Superior temporal gyrus (tissue), 1 donor: ENCODE data around the gene SENP8.
"Not testable (repeated sequence)": the region's sequence is repeated elsewhere in the genome, so short reads cannot be mapped to it uniquely, and the experiment has no call there.

Source experiments
- DNase-seq: peaks from one replicate; pipeline ENCODE4 v3.0.0-alpha.2; 2016; ENCODE audit errors: extremely low spot score

Gene SENP8

DNA sequence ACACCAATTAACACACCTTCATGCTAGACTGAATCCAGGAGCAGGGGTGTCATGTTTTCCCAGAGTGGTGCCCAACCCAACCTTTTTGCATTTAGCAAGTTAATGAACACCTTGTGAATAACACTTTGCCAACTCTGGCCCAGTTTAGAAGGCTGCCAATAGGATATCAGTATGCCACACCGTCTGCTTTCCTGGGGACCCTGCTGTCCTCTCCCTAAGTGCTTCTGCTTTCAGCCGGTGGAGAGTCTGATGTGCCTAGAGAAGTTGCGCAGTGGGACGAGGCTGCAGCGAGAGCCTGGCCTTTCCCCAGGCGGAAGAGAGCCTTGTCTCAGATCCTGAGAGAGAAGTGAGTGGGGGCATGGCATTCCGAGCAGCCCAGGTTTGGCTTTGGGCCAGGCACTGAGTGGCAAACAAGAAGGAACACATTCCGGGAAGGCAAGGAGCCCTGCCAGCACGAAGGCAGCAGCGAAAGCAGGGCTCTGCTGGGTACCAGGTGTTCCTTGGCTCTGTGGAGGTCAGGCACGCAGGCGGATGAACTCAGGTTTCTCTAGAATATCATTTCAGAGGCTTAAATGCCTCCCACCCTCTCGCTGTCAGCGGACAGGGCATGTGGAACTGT, 36.9 kb downstream of the SENP8 start:
- peak; percentile 62 for DNase-seq

DNA sequence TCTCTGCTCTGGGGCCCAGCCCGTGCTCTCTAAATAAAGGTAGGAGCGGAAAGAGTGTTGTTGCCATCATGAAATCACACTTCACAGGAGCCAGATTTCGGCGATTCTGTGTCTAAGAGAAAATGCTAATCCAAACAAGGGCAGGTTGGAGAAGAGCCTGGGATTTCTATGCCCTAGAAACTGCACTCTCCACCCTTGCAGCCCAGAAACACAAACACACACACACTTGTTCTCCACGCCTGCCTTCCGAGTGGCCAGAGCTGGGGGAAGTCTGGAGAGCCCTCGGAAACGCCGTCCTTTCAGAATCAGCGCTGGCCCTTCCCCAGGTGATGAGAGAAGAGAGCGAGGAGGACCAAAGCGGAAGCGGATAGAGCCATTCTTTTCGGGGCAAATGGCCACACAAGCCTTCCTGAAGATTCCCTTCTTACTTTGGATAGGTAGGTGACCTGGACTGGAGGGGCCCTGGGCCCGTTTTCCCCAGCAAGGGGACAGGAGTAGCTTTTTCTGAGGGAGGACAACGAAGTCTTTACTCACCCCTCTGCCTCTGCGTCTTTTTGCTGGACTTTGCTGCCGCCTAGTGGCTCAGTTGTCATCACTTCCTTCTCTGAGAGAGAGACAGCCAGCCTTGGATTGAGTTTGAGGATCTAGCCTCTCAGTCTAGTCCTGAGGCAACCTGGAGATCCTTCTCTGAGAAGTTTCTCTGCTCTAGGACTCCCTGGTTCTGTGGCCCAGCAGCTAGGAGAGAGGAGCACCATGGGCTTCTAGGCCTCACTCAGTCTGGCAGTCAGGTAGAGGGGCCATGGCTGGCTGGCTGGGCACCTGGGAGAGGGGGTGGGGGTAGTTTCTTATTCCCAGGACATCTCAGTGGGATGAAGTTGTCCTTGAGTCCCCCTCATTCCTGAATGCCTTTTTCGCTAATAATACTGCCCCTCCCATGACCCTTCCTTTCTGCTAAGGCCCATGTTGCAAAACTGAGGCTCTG, 37.7 kb downstream of the SENP8 start:
- DNase-seq: peak; percentile 96

DNA sequence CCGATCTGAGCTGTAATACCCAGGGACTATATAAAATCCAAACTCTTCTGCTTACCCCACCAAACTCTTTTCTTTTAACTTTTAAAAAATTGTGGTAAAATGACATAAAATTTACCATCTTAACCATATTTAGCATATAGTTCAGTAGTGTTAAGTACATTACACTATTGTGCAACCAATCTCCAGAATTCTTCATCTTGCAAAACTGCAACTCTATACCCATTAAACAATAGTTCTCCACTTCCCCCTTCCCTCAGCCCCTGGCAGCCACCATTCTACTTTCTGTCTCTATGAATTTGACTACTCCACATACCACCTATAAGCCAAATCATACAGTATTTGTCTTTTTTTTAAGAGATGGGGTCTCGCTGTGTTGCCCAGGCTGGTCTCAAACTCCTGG, 38.7 kb downstream of the SENP8 start:
- no peak for DNase-seq

DNA sequence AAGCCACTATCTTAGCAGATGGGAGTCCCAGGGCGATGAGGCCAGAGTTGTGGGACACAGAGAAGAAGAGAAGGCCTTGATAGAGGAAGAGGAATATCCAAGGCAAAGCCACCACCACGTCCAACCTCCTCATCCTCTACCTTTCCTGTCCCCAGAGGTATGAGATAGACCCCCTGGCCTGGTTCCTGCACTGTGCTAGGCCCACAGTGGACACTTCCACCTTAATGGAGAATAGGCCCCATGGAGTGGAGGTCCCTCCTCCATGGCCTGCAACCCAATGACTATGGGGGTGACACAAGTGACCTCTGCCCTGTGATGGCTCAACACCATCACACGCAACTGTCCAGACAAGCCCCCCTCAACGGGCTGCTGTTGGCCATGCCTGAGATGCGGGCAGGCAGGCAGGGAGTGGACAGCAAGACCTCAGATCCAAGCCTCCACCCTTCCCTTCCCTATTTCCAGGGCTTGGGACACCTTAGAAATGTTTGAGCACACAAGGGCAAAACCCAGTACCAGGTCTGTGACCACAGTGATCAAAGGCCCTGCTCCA, 42.6 kb downstream of the SENP8 start:
- DNase-seq: no peak

DNA sequence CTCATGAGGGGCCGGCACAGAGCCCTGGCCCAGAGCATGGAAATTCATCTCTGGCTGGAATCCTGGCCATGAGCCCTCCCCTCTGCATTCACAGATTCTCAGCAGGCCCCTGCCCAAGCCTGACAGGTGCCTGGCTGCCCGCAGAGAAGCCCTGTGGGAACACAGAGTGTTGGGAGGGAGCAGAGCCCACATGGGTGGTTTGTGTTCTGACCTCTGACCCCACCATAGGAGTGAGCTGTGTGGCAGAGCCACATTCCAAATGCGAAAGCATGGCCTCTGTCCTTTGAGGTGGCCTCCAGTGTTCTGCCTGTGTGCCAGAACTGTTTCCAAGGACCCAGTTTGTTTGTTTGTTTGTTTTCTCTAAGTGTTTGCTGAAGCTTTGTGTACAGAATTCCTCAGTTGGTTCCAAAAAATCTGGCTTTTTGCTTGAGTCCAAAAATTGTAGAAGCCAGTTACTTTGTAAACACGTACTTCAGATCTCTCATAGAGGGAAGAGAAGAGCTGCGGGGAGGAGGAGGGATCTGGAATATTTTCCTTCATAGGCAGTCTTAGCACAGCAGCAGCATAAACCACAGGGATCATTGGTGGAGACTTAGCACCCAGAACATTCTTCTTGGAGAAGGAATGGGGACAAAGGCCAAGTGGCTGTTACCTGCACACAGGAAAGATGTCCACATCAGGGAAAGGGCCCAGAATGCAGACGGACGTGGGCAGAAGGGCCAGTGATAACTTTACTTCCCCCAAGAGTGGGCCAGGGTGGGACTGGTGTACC, 43.3 kb downstream of the SENP8 start:
- no peak for DNase-seq

DNA sequence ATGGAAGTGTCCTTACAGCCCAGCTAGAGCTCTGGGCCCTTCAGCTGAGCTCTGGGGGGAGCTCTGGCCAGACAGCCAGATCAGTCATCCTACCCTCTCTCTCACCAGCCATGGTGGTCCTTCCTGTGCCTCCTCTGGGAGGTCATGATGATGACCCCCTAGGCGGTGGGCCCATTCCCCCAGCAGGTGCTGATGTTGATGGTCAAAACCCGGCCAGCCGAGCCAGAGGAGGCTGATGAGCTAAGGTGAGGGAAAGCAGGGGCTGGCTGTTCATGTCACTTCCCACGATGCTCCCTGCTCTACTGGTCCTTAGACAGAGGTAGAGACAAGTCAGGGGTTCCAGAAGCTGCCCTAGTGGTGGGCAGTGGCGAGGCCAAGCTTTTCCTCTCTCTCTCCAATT, 44.4 kb downstream of the SENP8 start:
- no peak for DNase-seq

DNA sequence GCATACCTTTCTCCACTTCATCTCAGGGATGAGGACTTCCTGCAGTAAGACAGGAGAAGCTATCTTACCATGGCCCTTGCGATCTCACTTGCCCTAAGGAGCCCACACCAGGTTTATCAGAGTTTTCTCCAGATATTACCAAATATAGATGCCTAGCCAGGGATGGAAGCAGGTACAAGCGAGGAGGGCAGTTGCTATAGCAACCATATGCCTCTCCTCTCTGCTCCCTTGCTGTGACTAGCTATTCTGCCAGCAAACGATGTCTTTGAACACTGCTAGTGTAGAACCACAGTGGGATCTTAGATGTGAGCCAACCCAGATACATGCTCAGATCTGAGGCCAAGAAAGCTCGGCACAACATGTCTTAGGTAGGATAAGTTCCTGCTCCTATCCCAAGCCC, 45.5 kb downstream of the SENP8 start:
- DNase-seq: peak; percentile 46

DNA sequence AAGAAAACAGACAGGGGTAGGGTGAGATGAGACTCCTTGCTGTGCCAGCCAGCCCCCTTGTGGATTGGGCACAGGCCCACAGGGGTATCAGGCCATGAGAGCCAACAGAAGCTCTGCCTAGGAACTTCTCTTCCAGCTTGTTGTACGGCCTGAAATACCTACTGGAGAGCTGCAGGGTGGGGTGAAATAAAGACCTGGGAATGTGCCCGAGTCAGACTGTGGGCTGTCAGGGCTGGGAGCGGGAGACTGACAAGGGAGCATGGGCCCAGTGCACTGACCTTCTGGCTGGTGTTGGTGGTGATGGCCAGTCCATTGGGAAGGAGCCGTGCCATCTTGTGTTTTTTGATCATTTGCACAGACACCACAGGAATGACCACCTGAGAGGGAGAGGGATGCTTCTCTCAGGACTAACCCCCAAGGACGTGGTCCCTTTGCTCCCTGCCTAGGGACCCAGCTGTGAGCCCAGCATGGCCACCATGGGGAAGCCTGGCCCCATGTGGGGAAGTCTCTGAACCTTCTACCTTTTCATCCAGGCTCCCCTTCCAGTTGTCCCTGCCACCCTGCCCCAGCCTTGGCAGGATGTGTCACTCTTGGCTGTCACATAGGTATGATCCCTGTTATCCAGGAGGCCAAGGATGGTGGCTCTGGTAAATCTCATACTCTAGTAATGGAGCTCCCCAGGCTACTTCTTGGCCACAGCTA, 48.7 kb downstream of the SENP8 start:
- no peak for DNase-seq

DNA sequence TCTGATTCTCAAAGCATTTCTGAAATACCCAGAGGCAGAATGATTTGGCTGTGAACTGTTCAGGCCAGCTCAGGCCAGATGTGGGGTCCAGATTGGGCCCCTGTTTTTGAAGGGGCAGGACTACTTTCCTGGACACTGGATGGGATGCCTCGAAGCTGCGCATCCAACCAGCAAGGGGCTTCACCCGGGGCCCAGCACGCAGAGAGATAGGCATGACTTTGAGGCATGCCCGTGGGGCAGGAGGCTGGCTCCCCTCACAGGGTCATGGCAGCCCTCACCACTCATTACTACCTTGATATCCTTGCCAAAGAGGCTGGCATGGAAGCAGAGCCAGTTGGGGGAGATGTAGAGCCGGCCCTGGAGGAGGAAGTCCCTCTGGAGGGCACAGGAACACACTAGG, 49.2 kb downstream of the SENP8 start:
- DNase-seq: no peak

DNA sequence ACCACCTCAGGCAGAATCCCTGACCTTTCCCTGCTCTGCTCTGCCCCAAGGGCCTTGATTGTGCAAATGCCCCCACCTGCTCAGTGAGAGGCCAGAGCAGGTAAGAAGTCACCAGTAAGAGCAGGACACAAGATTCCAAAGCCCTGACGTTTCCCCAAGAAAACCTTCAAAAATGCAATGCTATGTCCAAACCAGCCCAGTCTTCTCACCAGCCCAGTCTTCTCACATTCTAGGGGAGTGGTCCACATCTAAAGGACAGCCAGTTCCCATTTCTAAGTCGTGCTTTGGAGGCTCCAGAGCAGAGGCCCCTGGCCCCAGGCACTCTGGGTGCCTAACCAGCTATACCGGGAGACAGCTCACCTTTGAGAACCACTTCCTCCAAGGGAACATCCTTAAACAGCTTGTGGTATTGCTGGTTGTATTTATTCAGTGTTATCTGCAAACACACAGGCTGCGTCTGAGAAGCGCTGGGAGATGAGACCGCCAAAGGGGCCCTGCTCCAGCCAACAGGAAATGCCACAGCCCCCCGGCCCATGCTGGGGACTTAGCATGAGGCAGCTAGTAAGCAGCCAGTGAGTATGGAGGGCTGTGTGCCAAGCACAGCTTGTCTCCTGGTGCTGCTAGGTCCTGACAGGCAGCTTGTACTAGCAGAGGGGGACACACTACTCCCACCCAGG, 50.1 kb downstream of the SENP8 start:
- no peak for DNase-seq

DNA sequence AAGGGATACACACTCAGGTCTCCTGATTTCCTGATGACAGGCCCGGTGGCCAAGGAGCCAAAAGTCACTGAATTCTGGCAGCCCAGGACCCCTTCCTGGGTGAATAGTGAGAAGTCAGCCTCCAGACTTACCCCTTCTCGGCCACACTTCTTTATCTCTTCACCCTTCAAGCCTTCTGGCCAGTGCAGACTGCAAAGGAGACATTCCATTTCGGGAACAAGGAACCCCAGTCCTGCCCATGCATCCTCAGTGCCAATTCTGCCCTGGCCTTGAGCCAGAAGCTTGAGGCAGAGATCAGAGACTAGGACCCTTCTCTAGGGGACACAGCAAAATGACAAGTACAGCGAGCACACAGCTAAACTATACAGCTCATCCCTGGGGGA, 50.6 kb downstream of the SENP8 start:
- no peak for DNase-seq

DNA sequence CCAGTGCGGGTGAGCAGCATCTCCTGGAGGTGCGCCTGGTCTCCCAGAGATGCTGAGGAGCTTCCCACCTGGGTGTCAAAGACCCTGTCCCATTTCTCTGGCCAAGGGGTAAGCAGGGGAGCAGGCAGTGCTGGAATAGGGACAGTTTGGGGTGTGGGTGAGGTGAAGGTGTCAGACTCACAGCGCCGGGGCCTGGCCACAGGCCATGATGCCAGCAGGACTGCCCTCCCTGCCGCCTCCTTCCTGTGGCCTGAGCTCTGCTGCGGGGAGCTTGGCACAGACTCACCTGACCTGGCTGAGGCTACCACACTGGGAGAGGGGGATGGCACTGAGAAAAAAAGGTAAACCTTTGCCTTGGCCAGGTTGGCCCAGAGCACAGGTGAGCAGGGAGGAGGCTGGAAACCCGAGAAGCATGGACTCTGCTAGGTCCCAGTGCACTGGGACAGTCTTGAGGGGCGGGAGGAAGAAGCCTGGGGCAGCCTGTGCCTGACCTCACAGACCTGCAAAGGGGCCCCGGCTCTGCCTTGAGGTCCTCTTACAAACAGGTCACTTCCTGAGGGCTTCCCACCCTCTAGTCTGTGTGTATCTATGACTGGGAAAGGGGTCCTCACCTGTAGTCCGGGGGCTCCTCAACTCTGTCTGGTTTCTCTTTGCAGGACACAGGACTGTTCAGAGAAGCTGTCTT, 51.2 kb downstream of the SENP8 start:
- no peak for DNase-seq

DNA sequence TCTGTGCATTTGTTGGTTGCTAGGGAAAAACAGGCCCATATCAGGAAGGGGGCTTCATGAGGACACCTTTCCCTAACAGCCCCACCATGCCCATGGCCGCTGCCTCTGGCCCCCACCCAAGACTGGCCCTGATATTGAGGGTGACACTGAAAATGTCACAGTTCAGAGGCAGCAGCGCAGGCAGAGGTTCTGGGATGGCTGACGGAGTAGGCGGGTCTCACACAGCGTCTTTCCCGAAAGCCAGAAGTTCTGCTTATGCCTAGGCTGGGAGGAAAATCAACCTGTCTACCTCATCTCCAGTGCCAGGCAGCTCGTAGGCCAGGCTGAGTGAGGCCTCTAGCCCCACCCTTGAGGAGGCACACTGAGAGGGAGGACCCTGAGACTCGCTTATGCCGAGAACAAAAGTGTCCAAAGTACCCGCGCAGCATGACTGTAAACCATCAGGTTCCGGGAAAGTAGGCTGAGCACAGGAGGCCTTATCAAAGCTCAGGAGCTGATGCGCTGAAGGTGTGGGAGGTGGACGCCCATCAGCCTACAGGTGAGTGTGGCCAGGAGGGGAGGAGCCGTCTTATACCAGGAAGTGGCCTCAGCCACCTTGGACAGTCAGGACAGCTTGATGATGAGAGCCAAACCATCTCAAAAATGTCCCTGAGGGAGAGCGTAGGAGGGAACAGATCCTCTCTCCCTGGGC, 51.9 kb downstream of the SENP8 start:
- no peak for DNase-seq

DNA sequence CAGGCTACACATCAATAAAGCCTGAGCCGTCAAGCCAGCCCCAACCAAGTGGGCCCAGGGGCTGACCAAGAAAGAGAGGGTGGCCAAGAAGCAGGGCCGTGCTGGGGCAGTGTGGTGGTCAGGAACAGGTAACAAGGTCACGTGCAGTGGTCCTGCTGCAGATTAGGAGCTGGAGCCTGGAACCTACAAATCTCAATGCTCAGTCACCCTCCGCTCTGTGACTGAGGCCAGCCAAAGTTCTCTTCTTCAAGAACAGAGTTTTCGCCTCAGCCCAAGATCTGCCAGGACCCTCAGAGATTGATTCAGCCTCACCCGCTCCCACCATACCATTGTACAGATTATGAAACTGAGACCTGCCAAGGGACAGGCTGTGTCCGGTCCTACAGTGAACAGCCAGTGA, 52.5 kb downstream of the SENP8 start:
- DNase-seq: no peak

DNA sequence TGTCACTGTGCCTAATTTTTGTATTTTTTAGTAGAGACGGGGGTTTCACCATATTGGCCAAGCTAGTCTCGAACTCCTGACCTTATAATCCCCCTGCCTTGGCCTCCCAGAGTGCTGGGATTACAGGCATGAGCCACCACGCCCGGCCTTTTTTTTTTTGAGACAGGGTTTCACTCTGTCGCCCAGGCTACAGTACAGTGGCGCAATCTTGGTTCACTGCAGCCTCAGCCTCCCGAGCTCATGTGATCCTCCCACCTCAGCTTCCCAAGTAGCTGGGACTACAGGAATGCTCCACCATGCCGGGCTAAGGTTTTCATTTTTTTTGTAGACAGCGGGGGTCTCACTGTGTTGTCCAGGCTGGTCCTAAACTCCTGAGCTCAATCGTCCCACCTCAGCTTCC, 53.8 kb downstream of the SENP8 start:
- not testable (repeated sequence) for DNase-seq

DNA sequence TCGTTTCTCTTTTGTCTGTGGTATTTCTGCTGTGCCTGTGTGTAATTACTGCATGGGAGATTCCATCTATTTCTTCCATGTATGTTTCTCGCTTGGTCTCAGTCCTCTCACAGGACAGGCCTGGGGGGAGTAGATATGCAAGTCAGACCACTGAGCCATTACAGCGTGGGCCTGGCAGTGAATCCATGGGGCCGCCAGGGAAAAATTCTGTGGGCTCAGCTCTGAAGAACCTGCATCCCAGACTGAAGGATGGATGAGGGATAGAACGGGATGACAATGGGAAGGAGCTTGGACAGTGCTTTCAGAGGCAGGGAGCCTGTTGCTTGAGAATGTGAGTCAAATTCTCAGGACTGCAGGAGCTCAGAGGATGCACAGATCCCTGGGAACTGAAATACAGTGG, 54.6 kb downstream of the SENP8 start:
- DNase-seq: no peak

DNA sequence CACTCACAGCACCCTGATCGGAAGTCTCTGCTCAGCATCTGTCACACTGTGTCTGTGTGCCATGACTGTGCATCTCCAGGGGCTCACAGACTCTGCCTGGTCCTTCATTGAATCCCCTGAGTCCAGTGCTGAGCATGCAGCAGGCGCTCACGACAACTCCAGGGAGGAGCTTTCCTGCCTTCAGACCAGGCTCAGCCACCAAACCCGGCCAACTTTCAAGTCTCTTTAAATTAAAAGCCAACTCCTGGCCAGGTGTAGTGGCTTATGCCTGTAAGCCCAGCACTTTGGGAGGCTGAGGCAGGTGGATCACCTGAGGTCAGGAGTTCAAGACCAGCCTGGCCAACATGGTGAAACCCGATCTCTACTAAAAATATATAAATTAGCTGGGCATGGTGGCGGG, 55.2 kb downstream of the SENP8 start:
- no peak for DNase-seq

DNA sequence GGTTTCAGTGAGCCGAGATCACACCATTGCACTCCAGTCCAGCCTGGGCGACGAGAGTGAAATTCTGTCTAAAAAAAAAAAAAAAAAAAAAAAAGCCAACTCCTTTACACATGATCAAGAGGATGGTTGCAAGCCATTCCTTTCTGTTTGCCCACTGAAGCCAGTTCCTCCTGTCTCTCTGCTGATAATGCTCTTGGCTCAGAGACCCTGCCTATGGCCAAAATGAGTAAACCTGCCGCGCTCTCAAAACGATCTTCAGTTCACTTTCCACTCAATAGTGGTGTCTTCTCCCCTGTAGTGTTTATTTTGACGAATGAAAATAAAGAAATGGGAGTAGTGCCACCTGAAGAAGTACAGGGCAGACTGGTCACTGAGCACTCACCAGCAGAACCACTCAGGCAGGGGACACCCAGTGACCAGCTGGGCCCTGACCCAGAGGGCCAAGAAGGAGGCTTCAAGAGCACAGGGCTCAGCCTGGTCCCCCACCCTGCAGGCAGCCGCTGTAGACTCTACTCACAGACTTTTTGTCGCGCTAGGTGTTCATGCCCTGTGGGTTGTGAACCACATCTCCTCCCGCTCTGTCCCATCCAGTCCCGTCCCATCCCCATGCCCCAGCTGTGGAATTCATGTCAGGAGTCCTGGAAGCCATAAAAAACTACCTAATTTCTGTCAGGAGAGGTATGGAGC, 55.8 kb downstream of the SENP8 start:
- DNase-seq: no peak

DNA sequence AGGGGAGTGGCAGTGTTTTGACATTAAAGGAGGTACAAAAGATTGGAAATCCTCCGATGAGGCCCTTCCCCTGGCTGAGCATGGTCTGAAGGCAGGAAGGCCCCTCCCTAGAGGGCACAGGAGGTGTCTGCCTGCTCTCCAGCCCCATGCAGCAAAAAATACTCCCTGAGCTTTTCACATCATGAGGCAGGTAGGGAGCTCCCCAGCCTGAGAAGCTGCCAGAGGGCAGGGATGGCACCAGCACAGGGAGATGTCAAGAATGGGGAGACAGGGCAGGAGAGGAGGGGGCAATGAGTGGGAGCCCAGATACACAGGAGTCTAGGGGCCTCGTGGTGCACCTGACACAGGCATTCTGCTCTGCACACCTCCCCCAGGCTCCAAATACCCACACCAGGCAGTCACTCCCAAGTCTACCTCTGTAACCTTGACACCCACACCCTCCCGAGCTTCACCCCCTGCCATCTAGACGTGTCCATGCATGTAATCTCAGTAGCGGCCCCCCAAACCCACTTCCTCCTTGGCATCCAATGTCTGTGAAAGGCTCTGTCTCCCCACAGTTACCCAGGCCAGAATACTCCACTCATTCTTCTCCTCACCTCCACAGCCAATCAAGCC, 56.5 kb downstream of the SENP8 start:
- no peak for DNase-seq
